Gastroesophageal sphincter (tissue), 3 donors: Measurements from ENCODE around the gene ACAP1.

ENCODE experiments used
- EP300 ChIP-seq: sonication (generic); formaldehyde crosslinking; IDR thresholded peaks from one replicate; pipeline ENCODE4 v1.6.1; 2017; ENCODE audit warnings: antibody characterized with exemption, mild to moderate bottlenecking
- POLR2A ChIP-seq, 2 donors: fragments of 450-650 bp; IDR thresholded peaks; one replicate each; pipeline ENCODE4 v1.6.1; 2017; ENCODE audit warnings: antibody characterized with exemption in 2 of 2, mild to moderate bottlenecking in 2 of 2, moderate library complexity in 1 of 2
- TF ChIP-seq, protein P1 (sequence below), 4 experiments: fragments of 200-600 bp in 2 of 4; fragments of 450-650 bp in 2 of 4; sonication (generic) in 1 of 4; IDR thresholded peaks; one replicate each; pipeline ENCODE4 v1.5.1; 2017 to 2019; ENCODE audit warnings: antibody characterized with exemption in 4 of 4, mild to moderate bottlenecking in 2 of 4, moderate library complexity in 2 of 4

DNA sequence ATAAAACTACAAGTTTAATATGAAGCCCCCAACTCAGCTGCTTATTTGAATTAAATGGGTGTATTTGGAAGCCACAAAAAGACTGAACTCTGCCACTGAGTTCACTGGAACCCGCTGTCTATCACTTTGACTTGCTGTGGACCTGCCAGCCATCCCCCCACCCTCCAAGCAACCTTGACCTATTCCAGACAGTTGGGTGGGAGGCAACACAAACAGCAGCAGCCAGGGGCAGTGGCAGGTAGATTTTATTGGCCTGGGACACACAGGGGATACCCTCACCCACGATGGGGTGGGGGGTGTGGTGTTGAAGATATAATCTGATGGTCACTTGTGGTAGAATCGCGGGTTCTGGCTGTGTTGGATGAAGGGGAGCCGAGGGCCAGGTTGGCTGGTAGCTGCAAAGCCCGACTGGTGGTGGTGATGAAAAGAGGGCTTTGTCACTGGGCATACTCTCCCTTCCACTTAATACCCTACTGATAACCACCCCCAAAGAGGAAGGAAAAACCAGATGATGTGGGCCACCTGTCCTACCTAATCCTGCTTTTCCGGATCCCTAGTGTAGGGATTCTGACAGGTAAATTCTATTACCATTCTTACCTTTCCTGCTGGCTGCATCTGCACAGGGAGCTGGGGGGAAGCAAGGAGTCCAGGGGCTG is 23.8 kb upstream of the ACAP1 start:
- TF ChIP-seq, protein P1, sequence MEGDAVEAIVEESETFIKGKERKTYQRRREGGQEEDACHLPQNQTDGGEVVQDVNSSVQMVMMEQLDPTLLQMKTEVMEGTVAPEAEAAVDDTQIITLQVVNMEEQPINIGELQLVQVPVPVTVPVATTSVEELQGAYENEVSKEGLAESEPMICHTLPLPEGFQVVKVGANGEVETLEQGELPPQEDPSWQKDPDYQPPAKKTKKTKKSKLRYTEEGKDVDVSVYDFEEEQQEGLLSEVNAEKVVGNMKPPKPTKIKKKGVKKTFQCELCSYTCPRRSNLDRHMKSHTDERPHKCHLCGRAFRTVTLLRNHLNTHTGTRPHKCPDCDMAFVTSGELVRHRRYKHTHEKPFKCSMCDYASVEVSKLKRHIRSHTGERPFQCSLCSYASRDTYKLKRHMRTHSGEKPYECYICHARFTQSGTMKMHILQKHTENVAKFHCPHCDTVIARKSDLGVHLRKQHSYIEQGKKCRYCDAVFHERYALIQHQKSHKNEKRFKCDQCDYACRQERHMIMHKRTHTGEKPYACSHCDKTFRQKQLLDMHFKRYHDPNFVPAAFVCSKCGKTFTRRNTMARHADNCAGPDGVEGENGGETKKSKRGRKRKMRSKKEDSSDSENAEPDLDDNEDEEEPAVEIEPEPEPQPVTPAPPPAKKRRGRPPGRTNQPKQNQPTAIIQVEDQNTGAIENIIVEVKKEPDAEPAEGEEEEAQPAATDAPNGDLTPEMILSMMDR (IDR thresholded peaks at IDR 0.05) = no peak
- TF ChIP-seq EP300 = no peak
- no peak for TF ChIP-seq POLR2A (IDR thresholded peaks at IDR 0.05)
